Keratinocyte (primary cell): ENCODE results near the gene PPP1R3F. TPM values are rescaled to one million over a fixed set of nuclear protein-coding genes. Genes with fewer than 3 reads are reported as not detected.
A peak's percentile ranks its signal among the peaks of the same experiment; 100 is the strongest.

ENCODE experiments used
- DNase-seq: peaks from one replicate; pipeline ENCODE4 v3.0.0-alpha.2; 2011; ENCODE audit warnings: low read depth, missing footprints, low spot score
- FAIRE-seq: peaks from 2 replicates; lab custom pipeline; 2011; peaks lifted over from hg19 to GRCh38; lab: Jason Lieb, UNC
- H2AFZ ChIP-seq: 2 replicates; pipeline ENCODE4 v1.6.0; 2012; ENCODE audit warnings: low read length, control low read depth, inconsistent platforms; ENCODE audit not compliant: control insufficient read depth
- H3K27ac ChIP-seq: 2 replicates; pipeline ENCODE4 v1.5.1; 2011; ENCODE audit warnings: low read length; ENCODE audit not compliant: control insufficient read depth, insufficient read depth
- H3K27me3 ChIP-seq: 3 replicates; pipeline ENCODE4 v1.6.0; 2011; ENCODE audit warnings: low read length; ENCODE audit not compliant: control insufficient read depth, insufficient read depth; ENCODE audit errors: extremely low read depth
- H3K36me3 ChIP-seq, 2 experiments: 2 replicates in 1 of 2; 3 replicates in 1 of 2; pipeline ENCODE4 v1.5.1; 2011; ENCODE audit warnings: low read length in 2 of 2, mild to moderate bottlenecking in 1 of 2; ENCODE audit not compliant: control insufficient read depth in 2 of 2, insufficient read depth in 2 of 2; ENCODE audit errors: extremely low read depth in 1 of 2
- H3K4me1 ChIP-seq: 3 replicates; pipeline ENCODE4 v1.5.1; 2011; ENCODE audit warnings: low read length; ENCODE audit not compliant: control insufficient read depth, insufficient read depth; ENCODE audit errors: extremely low read depth
- H3K4me2 ChIP-seq: 3 replicates; pipeline ENCODE4 v1.6.0; 2011; ENCODE audit warnings: low read depth, low read length; ENCODE audit not compliant: control insufficient read depth, insufficient read depth; ENCODE audit errors: extremely low read depth
- H3K4me3 ChIP-seq, 3 experiments: fragments of 200-600 bp in 1 of 3; sonication (generic) in 1 of 3; 2 replicates in 2 of 3; 3 replicates in 1 of 3; pipeline ENCODE4 v1.5.1; 2011 to 2016; ENCODE audit warnings: low read length in 3 of 3, mild to moderate bottlenecking in 3 of 3, control low read depth in 2 of 3, inconsistent platforms in 1 of 3, low read depth in 1 of 3, mixed read lengths in 1 of 3, mixed run types in 1 of 3, moderate library complexity in 1 of 3; ENCODE audit not compliant: control insufficient read depth in 2 of 3, insufficient read depth in 2 of 3; ENCODE audit errors: extremely low read depth in 1 of 3
- H3K79me2 ChIP-seq: 2 replicates; pipeline ENCODE4 v1.6.0; 2012; ENCODE audit warnings: low read length; ENCODE audit not compliant: control insufficient read depth, insufficient read depth
- H3K9ac ChIP-seq: 3 replicates; pipeline ENCODE4 v1.6.0; 2011; ENCODE audit warnings: low read length; ENCODE audit not compliant: control insufficient read depth, insufficient read depth; ENCODE audit errors: extremely low read depth
- H3K9me1 ChIP-seq: 3 replicates; pipeline ENCODE4 v1.6.0; 2011; ENCODE audit warnings: low read length; ENCODE audit not compliant: control insufficient read depth, insufficient read depth; ENCODE audit errors: extremely low read depth
- H3K9me3 ChIP-seq: 2 replicates; pipeline ENCODE4 v1.5.1; 2012; ENCODE audit warnings: low read depth, low read length; ENCODE audit not compliant: control insufficient read depth
- H4K20me1 ChIP-seq: 3 replicates; pipeline ENCODE4 v1.6.0; 2011; ENCODE audit warnings: low read length; ENCODE audit not compliant: control insufficient read depth, insufficient read depth; ENCODE audit errors: extremely low read depth
- CTCF ChIP-seq, 3 experiments: IDR thresholded peaks in 1 of 3; conservative IDR thresholded peaks in 1 of 3; optimal IDR thresholded peaks in 1 of 3; 2 replicates in 2 of 3; 3 replicates in 1 of 3; pipeline versions ENCODE3 to v1.5.1; 2011; ENCODE audit warnings: low read length in 3 of 3, mild to moderate bottlenecking in 3 of 3, moderate library complexity in 2 of 3, control low read depth in 1 of 3, inconsistent platforms in 1 of 3; ENCODE audit not compliant: insufficient read depth in 2 of 3; ENCODE audit errors: extremely low read depth in 1 of 3
- EZH2 ChIP-seq: IDR thresholded peaks from one replicate; pipeline ENCODE4 v1.6.1; 2012; ENCODE audit warnings: inconsistent platforms, mild to moderate bottlenecking, low read length, moderate library complexity
- dilution Hi-C: fragments of 300-500 bp; cut with MboI; formaldehyde crosslinking; loops from one replicate; pipeline ENCODE4 v1.7.0; 2020; ENCODE audit warnings: low sequenced_read_pairs; ENCODE audit not compliant: extremely low pct_ligation_motif_present
- polyA minus RNA-seq, 3 experiments: library from RNA; depleted of rRNA, polyadenylated mRNA; stranded (reverse); fragments of >200 nt; gene quantifications; 1 replicate in 1 of 3; 2 replicates in 1 of 3; 3 replicates in 1 of 3; pipeline ENCODE4 v1.2.3, GENCODE V29; 2011
- polyA plus RNA-seq, 5 experiments: library from polyadenylated mRNA; depleted of rRNA in 3 of 5; stranded (reverse) in 3 of 5; stranded (forward) in 1 of 5; unstranded in 1 of 5; fragments of >200 nt; gene quantifications; 1 replicate in 1 of 5; 2 replicates in 3 of 5; 3 replicates in 1 of 5; pipeline versions ENCODE4 v1.2.1 to v1.2.3, GENCODE V29; 2011 to 2012; ENCODE audit warnings: missing spikeins in 2 of 5, low read depth in 1 of 5, low replicate concordance in 1 of 5

Gene PPP1R3F, protein sequence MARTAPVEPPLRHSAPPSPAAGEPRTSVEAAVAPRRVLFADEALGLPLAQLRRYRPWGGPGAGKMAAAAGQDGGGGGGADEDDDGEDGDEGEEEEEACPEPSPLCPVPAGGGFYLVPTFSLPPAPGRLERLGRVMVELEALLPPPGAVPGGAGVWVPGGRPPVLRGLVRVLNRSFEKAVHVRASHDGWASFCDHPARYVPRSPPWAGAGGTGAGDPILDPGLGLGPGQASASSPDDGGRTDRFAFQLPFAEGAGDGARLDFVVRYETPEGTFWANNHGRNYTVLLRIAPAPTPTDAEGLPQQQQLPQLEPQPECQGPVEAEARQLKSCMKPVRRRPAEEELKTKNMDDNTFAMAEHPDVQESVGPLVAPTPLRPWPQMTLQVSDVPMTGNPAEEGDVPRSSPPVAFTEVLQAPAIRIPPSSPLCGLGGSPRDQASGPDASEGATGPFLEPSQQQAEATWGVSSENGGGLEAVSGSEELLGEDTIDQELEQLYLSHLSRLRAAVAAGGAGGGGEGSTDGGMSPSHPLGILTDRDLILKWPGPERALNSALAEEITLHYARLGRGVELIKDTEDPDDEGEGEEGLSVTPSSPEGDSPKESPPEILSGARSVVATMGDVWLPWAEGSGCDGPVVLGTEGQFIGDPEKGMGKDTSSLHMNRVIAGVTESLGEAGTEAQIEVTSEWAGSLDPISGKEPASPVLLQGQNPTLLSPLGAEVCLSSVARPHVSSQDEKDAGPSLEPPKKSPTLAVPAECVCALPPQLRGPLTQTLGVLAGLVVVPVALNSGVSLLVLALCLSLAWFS
- 0.29 to 1.4 TPM (median 0.62 TPM) in 3 replicates for polyA plus RNA-seq
- 3.7 TPM for polyA plus RNA-seq (2011; ENCODE audit: low read depth)
- polyA plus RNA-seq (2011; cell fraction: cytosol; rRNA removed): 0.55 and 0.64 TPM in 2 replicates
- polyA plus RNA-seq (2011; cell fraction: nucleus; rRNA removed): 0.47 and 1.1 TPM in 2 replicates
- 0.49 and 1.4 TPM in 2 replicates for polyA plus RNA-seq (2012; ENCODE audit: low replicate concordance)
- polyA minus RNA-seq: 0.10 to 1.1 TPM (median 0.26 TPM) in 3 replicates
- not detected for polyA minus RNA-seq (2011; cell fraction: cytosol; rRNA and poly(A)+ RNA removed)
- 0.47 and 1.3 TPM in 2 replicates for polyA minus RNA-seq (2011; cell fraction: nucleus; rRNA and poly(A)+ RNA removed)

DNA sequence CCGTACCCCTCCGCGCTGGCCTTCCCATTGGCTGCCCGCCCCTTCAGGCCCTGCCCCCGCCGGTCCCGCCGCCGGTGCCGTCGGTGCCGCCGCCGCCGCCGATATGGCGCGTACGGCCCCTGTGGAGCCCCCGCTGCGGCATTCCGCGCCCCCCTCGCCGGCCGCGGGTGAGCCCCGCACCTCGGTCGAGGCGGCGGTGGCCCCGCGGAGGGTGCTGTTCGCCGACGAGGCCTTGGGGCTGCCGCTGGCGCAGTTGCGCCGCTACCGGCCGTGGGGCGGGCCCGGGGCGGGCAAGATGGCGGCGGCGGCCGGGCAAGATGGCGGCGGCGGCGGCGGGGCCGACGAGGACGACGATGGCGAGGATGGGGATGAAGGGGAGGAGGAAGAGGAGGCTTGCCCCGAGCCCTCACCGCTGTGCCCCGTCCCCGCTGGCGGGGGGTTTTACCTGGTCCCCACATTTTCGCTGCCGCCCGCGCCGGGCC lies at the start of gene PPP1R3F:
Gene PPP1R3F, plus strand, starts transcription at position 27 of the 482 bp plus-strand sequence. Its CDS starts 77 bp downstream, at position 104.
- dilution Hi-C loops: no loop called here
- Histone ChIP-seq H3K9me3 (no peaks in the 10 kb centered on the region), H4K20me1 (no peaks in the 10 kb centered on the region), H3K79me2 (peaks cover 2% of the 10 kb centered on the region), H3K9ac (peak within 1 kb of the TSS; percentile 89), H3K9me1 (no peaks in the 10 kb centered on the region), H3K27ac (peak within 1 kb of the TSS; percentile 95), H3K4me3 (peak within 1 kb of the TSS; percentile 49 to 80 (median 62)), H3K36me3 (no peaks in the 10 kb centered on the region), H3K4me1 (peaks cover 14% of the 10 kb centered on the region), H3K27me3 (no peaks in the 10 kb centered on the region), H3K4me2 (peak within 1 kb of the TSS; percentile 88), H2AFZ (peak within 1 kb of the TSS; percentile 93)
- TF ChIP-seq CTCF (optimal IDR thresholded peaks at IDR 0.05 in 1 of 3, IDR thresholded peaks at IDR 0.05 in 1 of 3, conservative IDR thresholded peaks at IDR 0.05 in 1 of 3; ENCODE audit: extremely low read depth in 1 of 3, insufficient read depth in 2 of 3, low read length in 3 of 3) (no peak), EZH2 (no peak)
- DNase-seq (no peak), FAIRE-seq (no peak)

DNA sequence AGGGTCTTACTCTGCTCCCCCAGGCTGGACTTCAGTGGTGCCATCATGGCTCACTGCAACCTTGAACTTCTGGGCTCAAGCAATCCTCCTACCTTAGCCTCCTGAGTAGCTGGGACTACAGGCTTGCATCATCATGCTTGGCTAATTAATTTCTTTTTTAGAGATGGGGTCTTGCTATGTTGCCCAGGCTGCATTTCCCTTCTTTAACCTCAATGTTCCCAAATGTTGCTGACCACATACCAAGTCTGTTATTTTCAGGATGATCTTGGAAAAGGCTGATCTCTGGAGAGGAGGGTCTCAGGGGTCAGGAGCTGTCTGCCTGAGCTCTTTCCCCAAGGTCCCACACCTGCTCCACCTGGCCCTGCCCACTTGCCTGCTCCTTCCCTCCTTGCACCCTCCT lies 49.5 kb upstream of the PPP1R3F start:
- Histone ChIP-seq H3K27me3 (no peaks in the 10 kb centered on the region), H3K4me1 (no peaks in the 10 kb centered on the region), H3K36me3 (no peaks in the 10 kb centered on the region), H3K27ac (no peak overlapping the region), H3K9me3 (no peaks in the 10 kb centered on the region), H3K4me2 (no peak overlapping the region), H3K9me1 (no peaks in the 10 kb centered on the region), H4K20me1 (no peaks in the 10 kb centered on the region), H3K4me3 (no peak overlapping the region), H2AFZ (no peak overlapping the region), H3K9ac (no peak overlapping the region), H3K79me2 (no peaks in the 10 kb centered on the region)
- no peak for FAIRE-seq
- dilution Hi-C loops: no loop called here
- TF ChIP-seq CTCF (optimal IDR thresholded peaks at IDR 0.05 in 1 of 3, IDR thresholded peaks at IDR 0.05 in 1 of 3, conservative IDR thresholded peaks at IDR 0.05 in 1 of 3; ENCODE audit: extremely low read depth in 1 of 3, insufficient read depth in 2 of 3, low read length in 3 of 3) (no peak), EZH2 (no peak)
- no peak for DNase-seq
